ENCODE results near the gene TM4SF18. TPM values are rescaled to one million over a fixed set of nuclear protein-coding genes. Genes with fewer than 3 reads are reported as not detected.
"Not testable (repeated sequence)": the region's sequence is repeated elsewhere in the genome, so short reads cannot be mapped to it uniquely, and the experiment has no call there.

Gene TM4SF18
- total RNA-seq, 1 donor from 2014 or later: 0.76 TPM

- ATAC-seq: no peak
Measured at GRCh38 chr3:149368201-149368673, 34.8 kb upstream of the TM4SF18 start.

GRCh38 chr3:149366941-149367840 lies 33.8 kb upstream of the TM4SF18 start:
- ATAC-seq: peak; percentile 88

- ATAC-seq: peak; percentile 77
Measured at GRCh38 chr3:149366031-149366430, 32.6 kb upstream of the TM4SF18 start.

GRCh38 chr3:149364624-149365023 lies 31.2 kb upstream of the TM4SF18 start:
- ATAC-seq: peak; percentile 55

GRCh38 chr3:149363053-149363452 lies 29.6 kb upstream of the TM4SF18 start:
- ATAC-seq: no peak

- no peak for ATAC-seq
Measured at GRCh38 chr3:149362366-149362765, 28.9 kb upstream of the TM4SF18 start.

GRCh38 chr3:149356630-149357029 lies 23.2 kb upstream of the TM4SF18 start:
- ATAC-seq: no peak

- no peak for ATAC-seq
Measured at GRCh38 chr3:149356044-149356592, 22.7 kb upstream of the TM4SF18 start.

GRCh38 chr3:149353581-149354184 lies 20.2 kb upstream of the TM4SF18 start:
- no peak for ATAC-seq

GRCh38 chr3:149352556-149352955 lies 19.1 kb upstream of the TM4SF18 start:
- peak; percentile 93 for ATAC-seq

- ATAC-seq: no peak
Measured at GRCh38 chr3:149343951-149344350, 10.5 kb upstream of the TM4SF18 start.

- peak; percentile 74 for ATAC-seq
Measured at GRCh38 chr3:149342413-149343380, 9.3 kb upstream of the TM4SF18 start.

- ATAC-seq: no peak
Measured at GRCh38 chr3:149340310-149340933, 7.0 kb upstream of the TM4SF18 start.

- ATAC-seq: peak; percentile 96
Measured at GRCh38 chr3:149339931-149340309, 6.5 kb upstream of the TM4SF18 start.

GRCh38 chr3:149337486-149337885 lies 4.0 kb upstream of the TM4SF18 start:
- not testable (repeated sequence) for ATAC-seq

- no peak for ATAC-seq
Measured at GRCh38 chr3:149336925-149337324, 3.5 kb upstream of the TM4SF18 start.

- no peak for ATAC-seq
Measured at GRCh38 chr3:149332771-149333170, 665 bp downstream of the TM4SF18 start.

GRCh38 chr3:149332227-149332765 lies 1.1 kb downstream of the TM4SF18 start:
- ATAC-seq: no peak

GRCh38 chr3:149331396-149331795 lies 2.0 kb downstream of the TM4SF18 start:
- no peak for ATAC-seq

GRCh38 chr3:149330609-149331331 lies 2.7 kb downstream of the TM4SF18 start:
- no peak for ATAC-seq

- no peak for ATAC-seq
Measured at GRCh38 chr3:149327156-149327555, 6.3 kb downstream of the TM4SF18 start.
